K562 (cell line): ENCODE data around the gene PRPF8. TPM values are rescaled to one million over a fixed set of nuclear protein-coding genes. Genes with fewer than 3 reads are reported as not detected.

Experiments
- CTBP1 ChIP-seq: fragments of 450-650 bp; IDR thresholded peaks from 2 replicates; pipeline ENCODE4 v1.6.1; 2016; ENCODE audit warnings: borderline replicate concordance
- DACH1 ChIP-seq: fragments of 450-650 bp; IDR thresholded peaks from 2 replicates; pipeline ENCODE4 v1.6.1; 2018; ENCODE audit not compliant: partially characterized antibody
- HDAC1 ChIP-seq, 2 experiments: fragments of 450-650 bp; IDR thresholded peaks; 2 replicates each; pipeline ENCODE4 v1.6.1; 2016 to 2017; ENCODE audit warnings: inconsistent platforms in 1 of 2, mild to moderate bottlenecking in 1 of 2, moderate library complexity in 1 of 2
- HLTF ChIP-seq: fragments of 450-650 bp; IDR thresholded peaks from 2 replicates; pipeline ENCODE4 v1.6.1; 2016
- PKNOX1 ChIP-seq: fragments of 450-650 bp; IDR thresholded peaks from 2 replicates; pipeline ENCODE4 v1.6.1; 2016
- SLC30A9 ChIP-seq: fragments of 250-450 bp; sonication (Bioruptor Pico); IDR thresholded peaks from 2 replicates; pipeline ENCODE4 v1.8.0; 2022; ENCODE audit warnings: mild to moderate bottlenecking, moderate library complexity
- SOX6 ChIP-seq: fragments of 450-650 bp; IDR thresholded peaks from 2 replicates; pipeline ENCODE4 v1.6.1; 2014; ENCODE audit warnings: mild to moderate bottlenecking
- ZBED1 ChIP-seq: IDR thresholded peaks from 2 replicates; pipeline ENCODE4 v1.6.1; 2014
- ZBTB40 ChIP-seq, 2 experiments: fragments of 450-650 bp in 1 of 2; sonication (generic) in 1 of 2; formaldehyde crosslinking in 1 of 2; IDR thresholded peaks; 2 replicates each; pipeline versions ENCODE4 v1.7.1 to v1.9.0; 2016 to 2022; ENCODE audit warnings: inconsistent platforms in 1 of 2, mild to moderate bottlenecking in 1 of 2, missing genetic modification reagents in 1 of 2
- ZNF318 ChIP-seq, 2 experiments: fragments of 450-650 bp; IDR thresholded peaks; 2 replicates each; pipeline ENCODE4 v1.6.1; 2016; ENCODE audit warnings: mild to moderate bottlenecking in 2 of 2, borderline replicate concordance in 1 of 2, low read depth in 1 of 2, moderate library complexity in 1 of 2
- ZNF77 ChIP-seq: fragments of 250-450 bp; sonication (Bioruptor Pico); IDR thresholded peaks from 2 replicates; pipeline ENCODE4 v1.5.0; 2020
- polyA plus RNA-seq, 8 experiments: library from polyadenylated mRNA; depleted of rRNA in 4 of 8; stranded (reverse) in 5 of 8; unstranded in 3 of 8; fragments of >200 nt; fragmentation: Nextera tagmentation in 2 of 8; fragmentation: Illumina TruSeq in 1 of 8; extraction: Ambion mirVana in 2 of 8; extraction: Trizol in 1 of 8; gene quantifications; 2 replicates each; pipeline versions ENCODE4 v1.2.1 to v1.2.3, GENCODE V29; 2011 to 2014; ENCODE audit warnings: inconsistent platforms in 1 of 8, missing spikeins in 1 of 8
- total RNA-seq, 7 experiments: library from RNA; depleted of rRNA in 6 of 7; stranded (reverse); fragments of >200 nt in 6 of 7; fragmentation: Illumina TruSeq in 2 of 7; extraction: Trizol in 2 of 7; gene quantifications; 2 replicates each; pipeline versions ENCODE4 v1.2.1 to v1.2.3, GENCODE V29; 2011 to 2021; ENCODE audit warnings: low replicate concordance in 1 of 7

The PRPF8 gene
- total and polyA plus RNA-seq, 9 of the 15 experiments (the other 6 are each of a cell fraction or from before 2014, with no cell fraction given), result 64.3 to 294 (median 85.9) TPM

- no peak for TF ChIP-seq ZBTB40 (IDR thresholded peaks at IDR 0.05)
- no peak for TF ChIP-seq ZBTB40 (CRISPR knock-in tag; IDR thresholded peaks at IDR 0.05)
- TF ChIP-seq SLC30A9 (CRISPR knock-in tag), result no peak
- peak; percentile 44; the same call in 1 of the 2 replicates for TF ChIP-seq HLTF
- TF ChIP-seq SOX6, result peak; percentile 92
- no peak for TF ChIP-seq ZNF318 (IDR thresholded peaks at IDR 0.05; ENCODE audit: borderline replicate concordance in 1 of 2, low read depth in 1 of 2)
- TF ChIP-seq ZBED1, result no peak
- TF ChIP-seq PKNOX1, result peak; percentile 78
- peak in 1 of 2 experiments; percentile 68; a peak in 2 of 4 replicates for TF ChIP-seq HDAC1 (IDR thresholded peaks at IDR 0.05)
- no peak for TF ChIP-seq ZNF77 (CRISPR knock-in tag)
- TF ChIP-seq DACH1, result peak; percentile 44
- peak; percentile 43; the same call in 1 of the 2 replicates for TF ChIP-seq CTBP1
Observed at GRCh38 chr17:1705004-1705403, 20.3 kb upstream of the PRPF8 start (continued).
